Heart right ventricle (tissue), 16 donors: ENCODE measurements around the gene GGTA1. TPM values are rescaled to one million over a fixed set of nuclear protein-coding genes. Genes with fewer than 3 reads are reported as not detected.
A peak's percentile ranks its signal among the peaks of the same experiment; 100 is the strongest.

Experiments
- ATAC-seq, 8 donors: fragments of 200-7000 bp; cut with Tn5 transposase; one replicate each; pipeline ENCODE4 v1.9.1; 2020; ENCODE audit warnings: mild to moderate bottlenecking in 8 of 8, moderate library complexity in 8 of 8, moderate number of reproducible peaks in 1 of 8
- DNase-seq, 2 donors: peaks; one replicate each; pipeline ENCODE4 v3.0.0-alpha.2; 2020
- H3K27ac ChIP-seq, 10 donors: fragments of 200-600 bp; sonication (generic) in 2 of 10; one replicate each; pipeline versions ENCODE4 v1.5.0 to v1.8.0; 2020 to 2022; ENCODE audit warnings: mild to moderate bottlenecking in 3 of 10
- H3K27me3 ChIP-seq, 7 donors: fragments of 200-600 bp; one replicate each; pipeline ENCODE4 v1.8.0; 2021 to 2022; ENCODE audit warnings: mild to moderate bottlenecking in 2 of 7
- H3K36me3 ChIP-seq, 9 donors: fragments of 200-600 bp; sonication (generic) in 1 of 9; one replicate each; pipeline versions ENCODE4 v1.5.0 to v1.8.0; 2020 to 2022; ENCODE audit warnings: mild to moderate bottlenecking in 2 of 9
- H3K4me1 ChIP-seq, 9 donors: fragments of 200-600 bp; sonication (generic) in 1 of 9; one replicate each; pipeline versions ENCODE4 v1.5.0 to v1.8.0; 2020 to 2022; ENCODE audit warnings: mild to moderate bottlenecking in 4 of 9
- H3K4me3 ChIP-seq, 10 donors: fragments of 200-600 bp; sonication (generic) in 2 of 10; one replicate each; pipeline versions ENCODE4 v1.5.0 to v1.8.0; 2020 to 2022; ENCODE audit warnings: mild to moderate bottlenecking in 7 of 10, moderate library complexity in 2 of 10
- H3K9me3 ChIP-seq, 11 donors: fragments of 200-600 bp in 10 of 11; sonication (generic) in 2 of 11; one replicate each; pipeline versions ENCODE4 v1.5.0 to v1.8.0; 2013 to 2022; ENCODE audit warnings: mild to moderate bottlenecking in 2 of 11, control low read depth in 1 of 11, moderate library complexity in 1 of 11
- CTCF ChIP-seq, 9 donors: fragments of 200-600 bp; sonication (generic) in 2 of 9; IDR thresholded peaks; one replicate each; pipeline versions ENCODE4 v1.5.0 to v1.8.0; 2021 to 2022; ENCODE audit warnings: antibody characterized with exemption in 9 of 9, mild to moderate bottlenecking in 5 of 9, moderate library complexity in 1 of 9
- WGBS, 2 donors: extraction: QIAGEN DNeasy Blood & Tissue Kit; methylation state at CpG; one replicate each; pipeline ENCODE4 v1.1.7; 2013; ENCODE audit warnings: inconsistent platforms in 1 of 2; 5-methylcytosine and 5-hydroxymethylcytosine counted together
- intact Hi-C, 10 donors: fragments of 100-400 bp; cut with DNase I; formaldehyde crosslinking; loops; one replicate each; pipeline versions ENCODE4 v1.11.1 to v1.14.2; 2022
- polyA plus RNA-seq, 2 donors: library from polyadenylated mRNA; stranded (reverse); fragments of 200-250 nt; gene quantifications; one replicate each; pipeline ENCODE4 v1.2.3, GENCODE V29; 2013
- total RNA-seq, 10 donors: library from RNA; stranded (reverse); fragmentation: NEBNext Ultra II Directional in 3 of 10; extraction: Animal tissue kit (Norgen Biotek cat#: 25700) in 3 of 10; gene quantifications; one replicate each; pipeline versions ENCODE4 v1.2.1 to v1.2.4, GENCODE V29; 2021 to 2023
- donor health status: Arrhythmogenic right ventricular cardiomyopathy.
- donor health status: ischemic (EF 13 %, LVEDD 7.1; RV severe dilation, severe dysfunction).
- donor health status: healthy with polysubstance abuse.
- donor health status: DM: no; HTN: yes; CAD: no.
- donor health status: DM: no; HTN: no; CAD: no.
- donor health status: ischemic (EF 25% LVEDD 6.9; RV normal size, moderate dysfunction).
- donor health status: ischemic (EF 25% LVEDD 5.7; RV mildly dilated, moderate dysfunction).
- donor health status: healthy.
- donor health status: DM: yes; HTN: yes; CAD: no.
- donor health status: Ischemic cardiomyopathy.
- donor health status: ischemic (EF 35%, LVEDD 5.7; RV mildly dilated, moderate dysfunction).
- donor health status: nonischemic (EF 11% LVEDD 7.7; RV severe dilation, severe dysfunction).
- donor health status: DM: yes; HTN: yes; CAD: no.
- donor health status: PGD.
- donor health status: ischemic (EF 29% LVEDD 5.4; RV normal size, mild dysfunction).
- donor health status: nonischemic (EF 23%, LVEDD 6.1; RV moderate dilation, normal function).

GGTA1 gene
- total and polyA plus RNA-seq, 12 donors = 3.0 to 42.1 (median 13.9) TPM

DNA sequence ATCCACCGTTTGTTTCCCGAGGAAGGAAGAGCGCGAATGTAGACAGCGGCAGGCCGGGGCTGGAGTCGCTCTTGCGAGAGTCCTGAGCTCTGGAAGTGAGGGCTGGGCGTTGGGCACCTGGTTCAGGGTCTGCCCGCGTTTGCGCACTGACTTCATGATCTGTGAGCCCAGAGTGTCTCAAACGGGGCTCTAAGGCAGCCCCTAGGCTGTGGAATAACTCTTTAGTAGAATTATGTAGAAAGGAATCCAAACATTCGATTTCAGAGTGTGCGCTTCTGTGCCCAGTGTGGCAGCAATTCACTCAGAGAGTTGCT lies 478 bp upstream of the GGTA1 start:
- WGBS, 2 donors = 11 to 15% methylated on average over 15 of the region's 15 CpGs
- ATAC-seq (peak in 1 of 8 donors; percentile 38), DNase-seq (no peak)
- Histone ChIP-seq H3K27ac (peak overlapping the region; percentile 77 to 95 (median 92)), H3K4me3 (peak overlapping the region; percentile 50 to 82 (median 70)), H3K4me1 (peaks cover 5 to 53% (median 28%) of the 10 kb centered on the region in 9 donors), H3K9me3 (peaks cover 0 to 7% (median 0%) of the 10 kb centered on the region in 11 donors), H3K27me3 (peaks cover 0 to 6% (median 0%) of the 10 kb centered on the region in 7 donors), H3K36me3 (no peaks in the 10 kb centered on the region)
- TF ChIP-seq CTCF (IDR thresholded peaks at IDR 0.05) = no peak
- intact Hi-C loops = loop anchor here in 2 of 10 donors (5.0 kb wide), 1 partner anchor 37 kb away; no protein-coding TSS in a partner anchor

DNA sequence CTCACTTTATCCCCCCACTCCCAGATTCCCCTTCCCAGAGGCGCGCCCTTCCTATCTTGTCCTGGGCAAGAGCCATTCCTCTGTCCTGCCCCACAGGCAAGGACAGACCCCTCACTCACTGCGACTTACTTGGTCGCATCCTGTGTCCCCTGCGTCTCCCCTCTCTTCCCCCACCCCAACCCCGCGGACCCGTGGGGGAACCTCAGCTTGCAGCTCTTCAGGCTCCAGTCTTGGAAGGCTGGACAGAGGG lies 542 bp downstream of the GGTA1 start:
- DNase-seq (no peak), ATAC-seq (peak in 1 of 8 donors; percentile 57)
- Histone ChIP-seq H3K27ac (peak overlapping the region; percentile 77 to 95 (median 92)), H3K9me3 (peaks cover 0 to 7% (median 0%) of the 10 kb centered on the region in 11 donors), H3K27me3 (peaks cover 0 to 6% (median 0%) of the 10 kb centered on the region in 7 donors), H3K36me3 (no peaks in the 10 kb centered on the region), H3K4me3 (peak overlapping the region; percentile 50 to 82 (median 70)), H3K4me1 (peaks cover 5 to 60% (median 28%) of the 10 kb centered on the region in 9 donors)
- WGBS, 2 donors = 0 to 1% methylated on average over 8 of the region's 8 CpGs
- TF ChIP-seq CTCF (IDR thresholded peaks at IDR 0.05) = peak in 1 of 9 donors; percentile 6
- intact Hi-C loops = loop anchor here in 8 of 10 donors (2.0 to 5.0 kb wide), 4 partner anchors 30 to 38 kb away; no protein-coding TSS in a partner anchor

DNA sequence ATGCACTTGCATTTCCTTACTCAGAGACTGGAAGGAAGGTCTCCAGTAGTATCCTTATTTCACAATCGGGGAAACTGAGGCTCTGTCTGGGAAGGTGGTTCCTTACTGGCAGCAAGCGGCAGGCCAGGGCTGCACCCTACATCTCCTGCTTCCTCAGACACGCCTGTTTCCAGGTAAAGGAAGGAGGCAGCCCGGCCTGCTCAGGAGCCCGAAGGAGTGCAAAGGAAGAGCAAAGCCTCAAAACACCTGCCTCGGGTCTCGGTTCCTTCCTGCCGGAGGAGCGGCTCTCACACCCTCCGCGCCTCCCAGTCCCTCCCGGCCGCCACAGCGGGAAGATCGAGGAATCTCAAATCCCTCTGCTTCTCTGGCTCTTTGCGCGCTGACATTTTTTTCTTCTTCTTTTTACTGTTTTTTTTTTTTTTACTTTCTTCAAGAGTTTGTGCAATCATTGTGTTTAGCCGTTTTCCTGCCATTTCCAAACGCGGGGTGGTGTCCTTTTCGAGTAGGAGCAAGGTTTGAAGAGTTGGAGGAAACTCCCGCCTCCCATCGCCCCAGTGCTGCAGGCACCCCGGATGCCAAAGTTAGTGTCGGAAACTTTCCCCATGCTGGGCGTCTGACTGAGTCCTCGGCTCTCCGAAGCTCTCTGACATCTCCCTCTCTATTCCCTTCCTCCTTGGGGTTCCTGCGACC lies 1.0 kb downstream of the GGTA1 start:
- peaks cover 5 to 64% (median 28%) of the 10 kb centered on the region in 9 donors for H3K4me1 ChIP-seq
- WGBS, 2 donors = 2 to 3% methylated on average over 29 of the region's 29 CpGs
- H3K27ac ChIP-seq = peak overlapping the region; percentile 77 to 95 (median 92)
- H3K36me3 ChIP-seq = no peaks in the 10 kb centered on the region
- H3K9me3 ChIP-seq = peaks cover 0 to 7% (median 0%) of the 10 kb centered on the region in 11 donors
- ATAC-seq (peak; percentile 22 to 60 (median 35)), DNase-seq (peak; percentile 43 to 46)
- H3K4me3 ChIP-seq = peak overlapping the region; percentile 50 to 82 (median 70)
- intact Hi-C loops = loop anchor here in 8 of 10 donors (1.0 to 5.0 kb wide), 5 partner anchors 30 to 39 kb away; no protein-coding TSS in a partner anchor
- TF ChIP-seq CTCF (IDR thresholded peaks at IDR 0.05) = peak in 1 of 9 donors; percentile 13
- peaks cover 0 to 6% (median 0%) of the 10 kb centered on the region in 7 donors for H3K27me3 ChIP-seq

DNA sequence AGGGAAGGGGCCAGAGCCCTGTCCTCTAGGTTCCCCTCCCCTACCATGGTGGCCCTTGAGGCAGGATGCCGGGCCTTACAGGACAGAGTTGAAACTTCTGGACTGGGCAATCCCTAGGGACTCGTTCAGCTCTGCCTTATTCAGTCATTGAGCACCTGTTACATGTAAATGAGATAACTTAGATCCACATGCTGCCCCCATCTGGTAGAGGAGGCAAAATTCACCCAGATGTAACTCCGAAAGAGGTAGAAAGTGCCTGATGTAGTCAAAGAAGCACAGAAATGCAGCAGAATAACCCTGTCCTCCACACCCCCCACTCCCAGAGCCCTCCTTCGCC lies 1.5 kb downstream of the GGTA1 start:
- Histone ChIP-seq H3K4me3 (peak overlapping the region in 9 of 10 donors; percentile 51 to 82 (median 70)), H3K4me1 (peaks cover 5 to 67% (median 28%) of the 10 kb centered on the region in 9 donors), H3K27ac (peak overlapping the region in 8 of 10 donors; percentile 86 to 95 (median 94)), H3K27me3 (peaks cover 0 to 6% (median 0%) of the 10 kb centered on the region in 7 donors), H3K9me3 (peaks cover 0 to 7% (median 0%) of the 10 kb centered on the region in 11 donors), H3K36me3 (no peaks in the 10 kb centered on the region)
- intact Hi-C loops = loop anchor here in 8 of 10 donors (1.0 to 5.0 kb wide), 5 partner anchors 31 to 39 kb away; no protein-coding TSS in a partner anchor
- DNase-seq (peak in 1 of 2 donors; percentile 78), ATAC-seq (peak; percentile 23 to 75 (median 64))
- 3 to 7% methylated on average over 4 of the region's 4 CpGs for WGBS, 2 donors
- TF ChIP-seq CTCF (IDR thresholded peaks at IDR 0.05) = peak; percentile 36 to 82 (median 73)
